Effector CD8-positive, alpha-beta T cell (primary cell): ENCODE results near the gene ADAM17.
"Not testable (repeated sequence)": the region's sequence is repeated elsewhere in the genome, so short reads cannot be mapped to it uniquely, and the experiment has no call there.

Experiments used
- DNase-seq: peaks from one replicate; lab custom pipeline; 2025; lab: John Stamatoyannopoulos, UW

Gene ADAM17

DNA sequence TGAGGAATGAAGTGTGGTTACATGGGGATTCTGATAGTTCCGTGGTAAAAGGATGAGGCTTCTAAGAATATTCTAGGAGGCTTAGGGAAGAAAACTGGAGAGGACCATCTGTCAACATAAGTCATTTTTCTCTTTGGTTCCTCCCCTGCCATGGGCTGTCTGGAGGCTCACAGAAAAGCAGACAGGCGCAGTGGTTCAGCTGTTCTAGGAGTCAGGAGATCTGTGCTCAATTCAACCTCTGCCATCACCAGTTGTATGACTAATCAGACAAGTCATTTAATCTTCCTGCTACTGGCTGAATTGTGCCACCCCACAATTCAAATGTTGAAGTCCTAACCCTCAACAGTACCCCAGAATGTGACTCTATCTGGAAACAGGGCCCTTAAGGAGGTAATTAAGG lies 36.4 kb downstream of the ADAM17 start:
- no peak for DNase-seq

DNA sequence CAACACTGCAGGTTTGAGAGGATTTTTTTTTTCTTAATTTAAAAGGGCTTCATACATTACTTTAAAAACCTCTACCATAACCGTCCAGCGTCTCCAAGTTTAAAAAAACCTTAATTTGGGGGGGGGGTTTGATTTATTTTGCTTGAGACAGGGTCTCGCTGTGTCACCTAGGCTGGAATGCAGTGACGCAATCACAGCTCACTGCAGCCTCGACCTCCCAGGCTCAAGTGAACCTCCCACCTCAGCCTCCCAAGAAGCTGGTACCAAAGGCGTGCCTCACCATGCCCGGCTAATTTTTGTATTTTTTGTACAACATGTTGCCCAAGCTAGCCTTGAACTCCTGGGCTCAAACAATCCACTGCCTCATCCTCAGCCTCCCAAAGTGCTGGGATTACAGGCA lies 36.9 kb downstream of the ADAM17 start:
- no peak for DNase-seq

DNA sequence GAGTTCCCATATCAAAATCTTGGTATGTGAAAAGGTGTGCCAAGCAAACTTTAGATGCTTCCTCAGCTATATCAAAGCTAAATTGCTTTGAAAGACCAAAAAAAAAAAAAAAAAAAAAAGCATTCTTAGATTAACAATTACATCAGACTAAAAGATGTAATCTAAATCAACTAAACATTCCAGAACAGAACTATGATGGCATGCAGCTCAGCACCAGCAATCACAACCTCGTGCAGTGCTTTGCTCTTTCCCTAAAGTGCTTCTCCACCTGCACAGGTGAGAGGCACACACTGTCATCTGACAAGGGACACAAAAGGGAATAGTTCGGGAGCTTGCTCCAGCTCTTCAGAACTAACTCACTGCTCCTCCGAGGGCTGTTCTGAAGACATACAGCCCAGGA lies 37.5 kb downstream of the ADAM17 start:
- DNase-seq = no peak

DNA sequence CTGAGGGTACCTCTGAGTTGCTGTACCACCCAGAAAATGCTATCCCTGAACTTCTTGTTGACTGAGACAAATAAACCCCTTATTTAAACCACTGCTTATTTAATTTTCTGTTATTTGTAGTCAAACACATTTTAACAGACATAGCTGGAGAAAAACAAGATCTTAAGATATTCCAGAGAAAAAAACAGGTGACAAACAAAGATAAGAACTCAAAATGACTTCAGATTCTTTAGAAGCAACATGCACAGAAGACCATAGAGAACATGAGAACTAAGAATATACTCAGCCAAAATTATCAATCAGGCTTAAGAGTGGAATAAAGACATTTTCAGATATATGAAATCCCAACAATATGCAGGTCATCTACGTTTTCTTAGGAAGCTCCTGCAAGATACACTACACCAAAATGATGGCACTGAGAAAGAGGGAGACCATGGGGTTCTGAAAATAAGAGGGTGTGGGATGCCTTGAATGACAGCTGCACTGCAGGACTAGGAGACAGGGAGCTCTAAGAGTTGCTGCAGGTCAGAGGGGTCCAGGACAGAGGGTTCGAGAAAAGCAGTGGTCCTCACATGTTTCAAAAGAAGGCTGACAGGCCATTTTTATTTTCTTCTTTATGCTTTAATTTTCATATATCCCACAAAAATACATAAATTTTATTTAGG lies 38.4 kb downstream of the ADAM17 start:
- no peak for DNase-seq

DNA sequence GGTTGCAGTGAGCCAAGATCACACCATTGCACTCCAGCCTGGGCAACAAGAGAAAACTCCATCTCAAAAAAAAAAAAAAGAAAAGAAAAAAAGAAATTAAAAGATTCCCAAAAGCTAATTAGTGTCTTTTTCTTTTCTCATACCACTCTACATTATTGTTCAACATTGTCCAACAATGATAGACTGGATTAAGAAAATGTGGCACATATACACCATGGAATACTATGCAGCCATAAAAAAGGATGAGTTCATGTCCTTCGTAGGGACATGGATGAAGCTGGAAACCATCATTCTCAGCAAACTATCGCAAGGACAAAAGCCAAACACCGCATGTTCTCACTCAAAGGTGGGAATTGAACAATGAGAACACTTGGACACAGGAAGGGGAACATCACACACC lies 41.7 kb downstream of the ADAM17 start:
- not testable (repeated sequence) for DNase-seq

DNA sequence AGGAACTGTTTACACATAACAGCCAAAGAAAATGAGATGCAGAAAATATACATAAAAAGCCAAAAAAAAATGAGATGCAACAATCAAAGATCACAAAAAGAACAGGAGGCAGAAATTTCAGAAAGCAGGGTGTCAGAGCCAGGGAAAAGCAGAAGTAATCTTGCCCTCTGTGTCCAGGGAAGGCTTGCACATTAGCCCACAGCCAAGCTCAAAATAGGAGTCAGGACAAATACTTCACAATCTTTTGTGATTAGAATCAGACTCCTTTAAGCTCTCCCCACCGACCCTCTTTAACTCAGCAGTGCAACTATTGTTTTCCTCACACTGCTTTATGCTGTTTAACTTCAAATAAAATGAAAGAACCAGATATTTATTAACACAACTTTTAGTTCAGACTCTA lies 46.7 kb downstream of the ADAM17 start:
- DNase-seq = no peak

DNA sequence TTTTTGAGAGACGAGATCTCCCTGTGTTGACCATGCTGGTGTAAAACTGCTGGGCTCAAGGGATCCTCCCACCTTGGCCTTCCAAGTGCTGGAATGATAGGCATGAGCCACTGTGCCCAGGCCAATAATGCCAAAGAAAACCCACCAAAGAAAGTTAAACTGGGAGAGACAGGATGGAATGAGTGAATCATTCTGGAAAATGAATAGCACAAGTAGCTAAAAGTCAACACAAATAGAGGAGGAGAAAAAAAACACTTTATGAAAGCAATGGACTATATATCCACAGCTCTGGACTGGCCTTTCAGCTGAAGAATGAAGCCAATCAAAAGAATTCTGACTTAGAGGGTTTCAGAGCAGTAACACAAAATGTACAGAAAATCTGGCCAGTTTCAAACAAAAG lies 57.4 kb downstream of the ADAM17 start:
- DNase-seq = no peak

DNA sequence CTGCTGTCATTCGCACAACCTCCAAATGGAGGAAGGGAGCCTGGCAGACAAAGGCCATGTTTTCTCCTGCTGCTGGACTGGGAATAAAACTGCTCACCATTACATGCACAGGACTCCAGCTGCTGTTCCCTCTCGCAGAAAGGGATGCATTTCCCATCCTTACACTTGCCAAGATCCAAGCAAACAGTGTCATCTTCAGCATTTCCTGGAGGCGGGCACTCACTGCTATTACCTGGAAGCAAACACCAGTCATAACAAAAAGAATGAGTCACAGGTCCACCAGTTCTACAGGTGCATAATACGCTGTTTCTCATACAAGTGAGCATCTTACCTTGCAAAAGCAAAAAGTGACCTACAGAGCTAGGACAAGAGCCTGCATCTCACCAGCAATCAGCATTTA lies 58.6 kb downstream of the ADAM17 start:
- DNase-seq = no peak

DNA sequence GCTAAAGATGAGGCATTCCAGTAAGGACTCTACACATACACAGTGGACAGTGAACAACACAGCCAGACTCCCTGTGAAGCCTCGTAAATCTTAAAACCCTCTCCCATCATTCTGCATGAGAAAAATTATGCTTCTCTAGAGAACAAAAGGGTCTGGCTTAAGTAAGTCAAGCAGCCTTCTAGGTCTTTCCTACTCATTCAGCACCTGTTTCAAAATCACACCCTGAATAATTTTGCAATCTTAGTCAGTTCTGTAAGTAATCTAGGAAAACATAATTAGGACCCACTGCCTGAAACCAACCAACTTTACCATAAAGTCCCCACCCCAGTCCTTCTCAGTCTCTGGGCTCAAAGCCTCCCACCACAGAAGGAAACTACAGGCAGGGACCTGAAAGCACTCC lies 61.5 kb downstream of the ADAM17 start:
- no peak for DNase-seq

DNA sequence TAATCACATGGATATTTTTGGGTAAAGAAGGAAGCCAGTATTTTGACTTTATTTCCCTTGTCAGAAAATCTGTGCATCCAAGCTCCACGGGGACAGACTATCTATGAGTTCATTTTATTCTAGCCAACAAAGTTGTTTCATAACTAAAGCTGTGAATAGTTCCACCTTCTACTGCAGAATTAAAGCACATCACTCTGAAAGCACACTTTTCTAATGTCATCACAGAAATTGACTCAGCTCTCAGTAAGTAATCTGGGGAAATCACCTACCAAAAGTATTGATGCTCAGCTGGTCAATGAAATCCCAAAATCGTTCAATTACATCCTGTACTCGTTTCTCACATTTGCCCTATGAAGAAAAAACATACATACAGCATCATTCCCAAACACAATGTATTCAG lies 62.2 kb downstream of the ADAM17 start:
- no peak for DNase-seq

DNA sequence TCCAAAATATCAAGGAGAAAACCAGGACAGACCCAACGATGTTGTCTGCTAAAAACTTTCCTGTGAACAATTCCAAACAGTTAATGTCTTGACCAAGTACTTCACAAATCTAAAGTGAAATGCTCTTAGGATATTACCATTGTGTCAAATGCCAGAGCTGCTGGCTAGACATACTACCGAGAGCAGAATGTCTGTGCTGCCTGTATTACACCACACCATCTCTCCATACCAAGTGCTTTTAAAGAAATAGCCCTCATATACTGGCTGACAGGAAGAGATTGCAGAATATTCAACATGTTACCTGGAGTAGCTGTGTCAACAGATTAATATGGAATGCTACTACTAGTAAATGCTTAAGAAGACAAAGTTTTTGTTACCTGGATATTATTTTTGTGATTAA lies 62.7 kb downstream of the ADAM17 start:
- no peak for DNase-seq

DNA sequence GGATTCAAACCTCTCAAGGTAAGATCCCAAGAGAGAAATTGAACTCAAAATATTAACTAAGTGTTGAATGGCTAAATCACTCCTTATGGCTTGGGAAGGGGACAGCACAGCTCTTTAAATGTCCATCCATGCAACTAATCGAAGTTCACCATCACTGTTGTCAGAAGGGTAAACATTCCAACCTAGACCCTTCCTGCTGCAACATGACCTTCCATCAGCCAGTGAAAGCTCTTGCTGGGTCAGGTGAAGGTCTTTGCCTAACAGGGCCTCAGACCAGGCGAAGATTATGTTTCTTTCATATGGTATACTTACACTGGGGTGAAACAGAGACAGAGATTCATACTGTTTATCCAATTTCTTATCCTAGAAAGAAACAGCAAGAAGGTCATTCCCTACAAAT lies 64.8 kb downstream of the ADAM17 start:
- DNase-seq = no peak

DNA sequence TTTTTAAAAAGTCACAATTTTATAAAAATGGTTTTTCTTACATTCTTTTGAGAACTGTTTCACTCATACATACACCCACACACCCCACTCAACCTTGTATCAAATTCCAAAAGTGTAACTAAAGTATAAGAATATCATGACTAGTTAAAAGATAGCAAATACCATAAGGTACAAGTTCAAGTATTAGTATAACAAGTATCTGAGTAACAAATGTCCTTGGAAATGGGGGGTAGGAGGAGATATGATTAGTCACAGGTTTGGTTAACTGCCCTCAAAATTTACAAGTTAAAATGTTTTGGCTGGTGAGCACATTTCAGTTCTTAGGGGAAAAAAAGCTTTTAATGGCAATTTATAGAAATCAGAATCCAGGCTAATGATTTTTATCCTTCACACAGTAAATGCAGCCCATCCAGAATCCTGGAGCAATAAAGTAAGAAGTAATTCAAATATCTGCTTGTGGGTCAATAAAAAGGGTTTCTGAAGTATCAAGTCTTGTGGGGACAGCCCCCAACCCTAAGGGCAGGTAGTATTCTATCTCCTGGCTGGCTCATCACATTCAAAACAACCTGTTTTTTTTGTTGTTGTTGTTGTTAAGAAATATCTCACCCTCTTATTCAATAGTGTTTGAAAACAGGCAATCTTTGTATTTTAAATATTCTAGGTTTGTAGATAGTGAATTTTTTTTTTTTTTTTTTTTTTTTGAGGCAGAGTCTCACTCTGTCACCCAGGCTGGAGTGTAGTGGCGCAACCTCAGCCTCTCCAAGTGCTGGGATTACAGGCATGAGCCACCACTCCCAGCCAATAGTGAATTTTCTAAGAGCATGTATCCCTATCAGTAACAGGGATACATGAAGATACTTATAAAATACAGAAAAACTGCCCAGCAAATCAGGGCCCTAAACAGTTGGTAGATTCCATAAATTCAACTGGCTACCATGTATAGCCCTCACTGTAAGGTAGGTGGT lies 66.8 kb downstream of the ADAM17 start:
- no peak for DNase-seq

DNA sequence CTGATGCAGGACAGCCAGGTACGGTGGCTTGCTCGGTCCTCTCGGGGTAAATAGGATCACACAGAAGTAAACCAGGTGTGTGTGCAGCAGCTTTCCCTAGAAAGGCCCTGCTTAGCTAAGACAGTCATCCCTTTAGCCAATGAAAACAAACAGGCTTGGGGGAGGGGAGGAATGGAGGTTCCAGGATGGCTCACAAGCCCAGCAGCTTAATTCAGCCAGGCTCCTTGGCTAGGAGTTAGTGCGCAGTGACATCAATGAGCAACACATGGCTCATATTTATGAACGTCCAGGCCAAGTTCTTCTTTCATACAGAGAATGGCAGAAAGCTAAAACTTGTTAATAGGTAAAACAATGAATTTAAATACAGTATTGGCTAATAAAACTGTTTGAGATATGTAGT lies 71.1 kb downstream of the ADAM17 start:
- DNase-seq = no peak

DNA sequence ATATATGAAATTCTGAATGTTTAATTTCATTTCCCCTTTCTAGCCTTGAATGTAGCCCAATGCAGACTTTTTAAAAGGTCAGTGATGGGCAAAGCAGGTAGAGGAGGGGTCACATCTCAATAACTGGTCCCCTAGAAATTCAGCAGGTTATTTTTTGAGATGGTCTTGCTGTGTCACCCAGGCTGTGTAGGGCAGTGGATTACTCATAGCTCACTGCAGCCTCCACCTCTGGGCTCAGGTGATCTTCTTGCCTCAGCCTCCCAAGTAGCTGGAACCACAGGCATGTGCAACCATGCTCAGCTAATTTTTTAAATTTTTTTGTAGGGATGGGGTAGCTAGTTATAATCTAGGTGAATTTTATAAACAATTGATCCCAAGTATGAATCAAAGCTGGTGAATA lies 72.5 kb downstream of the ADAM17 start:
- no peak for DNase-seq

DNA sequence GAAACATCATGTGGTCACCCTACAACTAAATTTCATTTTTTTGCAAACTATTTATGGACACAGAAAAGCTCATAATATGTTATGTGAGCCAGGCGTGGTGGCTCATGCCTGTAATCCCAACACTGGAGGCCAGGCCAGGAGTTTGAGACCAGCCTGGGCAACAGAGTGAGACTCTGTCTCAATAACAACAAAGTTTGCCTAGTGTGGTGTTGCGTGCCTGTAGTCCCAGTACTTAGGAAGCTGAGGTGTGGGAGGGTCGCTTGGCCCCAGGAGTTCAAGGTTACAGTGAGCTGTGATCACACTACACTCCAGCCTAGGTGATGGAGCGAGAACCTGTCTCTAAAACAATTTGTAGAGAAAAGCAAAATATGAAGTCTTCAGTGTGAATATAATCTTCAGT lies 75.5 kb downstream of the ADAM17 start:
- no peak for DNase-seq

DNA sequence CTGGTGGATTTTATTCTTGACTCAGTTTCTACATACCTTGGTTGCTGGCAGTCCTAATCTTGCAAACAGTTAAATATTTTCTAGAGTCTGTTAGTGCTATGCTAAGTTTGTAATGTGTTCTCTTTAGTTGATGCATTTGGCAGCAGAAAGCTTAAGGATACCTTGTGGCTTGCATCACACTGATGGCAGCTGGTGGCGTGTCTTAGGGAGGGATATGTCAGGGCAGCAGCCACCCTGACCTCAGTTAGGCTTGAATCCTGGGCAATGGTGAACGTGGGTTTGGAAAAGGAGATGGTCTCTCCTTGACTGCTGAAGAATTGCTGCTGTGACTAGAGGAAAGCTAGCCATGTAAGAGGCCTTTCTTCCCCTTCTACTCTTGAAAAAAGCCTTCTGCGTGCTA lies 77.1 kb downstream of the ADAM17 start:
- DNase-seq = no peak

DNA sequence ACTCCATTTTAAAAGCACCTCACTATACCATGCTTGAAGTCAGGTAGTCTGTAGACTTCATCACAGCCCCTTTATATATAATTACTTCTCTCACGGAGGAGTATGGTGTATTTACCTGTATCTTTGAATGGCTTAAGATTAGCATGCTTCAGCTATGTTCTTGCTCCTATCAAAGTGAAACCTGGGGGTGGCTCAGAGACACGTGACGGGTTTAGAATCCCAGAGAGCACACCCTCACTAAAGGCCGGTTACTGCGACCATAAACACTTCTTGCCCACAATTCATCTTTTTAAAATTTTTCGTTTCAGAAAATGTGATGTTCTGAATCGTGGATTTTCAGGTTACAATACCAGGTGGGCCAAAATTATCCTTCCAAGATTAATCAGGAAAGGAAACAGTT lies 77.7 kb downstream of the ADAM17 start:
- DNase-seq = no peak

DNA sequence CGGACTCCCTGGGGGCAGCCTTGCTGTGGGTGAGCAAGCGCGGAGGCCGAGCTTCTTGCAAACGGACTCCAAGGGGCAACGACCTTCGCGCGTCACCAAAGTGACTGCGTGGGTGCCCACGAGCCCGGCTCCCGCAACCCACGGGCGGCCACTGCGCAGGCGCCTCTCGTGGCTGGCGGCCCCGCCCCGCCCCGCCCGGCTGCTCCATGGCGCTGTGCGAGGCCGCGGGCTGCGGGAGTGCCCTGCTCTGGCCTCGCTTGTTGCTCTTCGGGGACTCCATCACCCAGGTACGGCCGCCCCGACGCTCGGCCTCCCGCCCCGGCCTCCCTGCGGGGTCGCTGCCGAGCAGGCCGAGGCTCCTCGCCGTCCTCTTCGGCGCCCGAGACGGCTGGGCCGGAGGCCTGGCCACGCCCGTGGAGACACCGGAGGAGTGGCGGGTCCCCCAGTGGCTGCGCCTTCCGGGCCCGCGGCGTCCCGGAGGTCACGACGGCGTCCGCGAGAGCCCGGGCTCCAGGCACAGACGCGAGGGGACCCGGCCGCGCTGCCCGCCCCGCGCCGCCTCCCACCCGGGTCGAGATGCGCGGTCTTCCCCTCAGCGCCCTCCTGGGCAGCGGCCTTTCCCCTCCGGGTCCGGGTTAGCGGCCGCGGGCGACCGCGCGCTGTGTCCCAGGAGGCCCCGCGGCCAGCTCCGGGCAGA lies 81.1 kb downstream of the ADAM17 start, which contains the start of gene IAH1:
TSS of gene IAH1 (plus strand) at position 191 of the 697 bp plus-strand sequence. CDS start at position 207, 16 bp downstream.
- peak; percentile 63 for DNase-seq

DNA sequence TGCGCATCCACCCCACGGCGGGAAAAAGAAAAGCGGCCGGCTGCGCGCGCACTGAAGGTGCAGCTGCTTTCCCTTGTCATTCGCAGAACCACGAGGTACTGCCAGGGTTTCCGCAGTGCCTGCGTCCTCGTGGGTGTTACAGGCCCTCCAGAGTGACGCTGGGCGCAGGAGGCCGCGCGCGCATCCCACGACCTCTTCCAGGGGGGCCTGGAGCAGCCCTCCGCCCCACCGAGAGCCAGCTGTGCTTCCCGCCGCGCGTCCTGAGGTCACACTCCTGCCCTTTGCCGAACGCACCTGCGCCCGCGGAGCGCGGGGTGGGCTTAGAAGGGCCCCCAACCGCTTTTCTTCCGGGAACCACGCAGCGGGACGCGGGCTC lies 81.7 kb downstream of the ADAM17 start:
- peak; percentile 50 for DNase-seq

DNA sequence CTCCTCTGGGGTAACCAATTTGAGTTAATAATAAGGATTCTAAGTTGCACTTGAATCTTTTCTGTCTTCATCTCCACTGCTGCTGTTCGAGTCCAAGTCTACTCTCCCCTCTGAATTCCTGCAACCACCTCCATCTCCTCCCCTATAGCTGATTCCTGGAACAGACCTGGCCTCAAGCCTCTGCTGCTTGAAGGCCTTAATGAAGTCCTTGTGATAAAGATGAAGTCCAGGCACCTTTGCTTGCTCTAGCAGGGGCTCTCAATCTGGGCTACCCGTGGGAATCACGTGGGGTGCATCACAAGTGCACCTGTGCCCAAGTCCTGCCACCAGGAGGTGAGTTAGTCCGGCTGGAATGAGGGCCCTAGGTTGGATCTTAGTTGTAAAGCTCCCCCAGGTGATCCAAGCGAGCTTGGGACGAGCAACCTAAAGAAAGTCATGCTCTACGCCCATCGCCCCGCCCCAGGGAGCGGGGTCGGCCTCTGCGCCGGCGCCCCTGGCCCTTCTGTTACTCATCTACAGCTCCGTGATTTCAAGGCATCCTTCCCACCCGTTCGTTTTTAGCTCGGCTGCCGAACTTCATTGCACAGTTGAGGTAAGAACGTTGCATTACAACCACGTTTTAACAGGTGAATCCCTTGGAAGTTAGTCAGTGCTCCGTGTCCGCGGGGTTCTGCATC lies 82.2 kb downstream of the ADAM17 start:
- no peak for DNase-seq

DNA sequence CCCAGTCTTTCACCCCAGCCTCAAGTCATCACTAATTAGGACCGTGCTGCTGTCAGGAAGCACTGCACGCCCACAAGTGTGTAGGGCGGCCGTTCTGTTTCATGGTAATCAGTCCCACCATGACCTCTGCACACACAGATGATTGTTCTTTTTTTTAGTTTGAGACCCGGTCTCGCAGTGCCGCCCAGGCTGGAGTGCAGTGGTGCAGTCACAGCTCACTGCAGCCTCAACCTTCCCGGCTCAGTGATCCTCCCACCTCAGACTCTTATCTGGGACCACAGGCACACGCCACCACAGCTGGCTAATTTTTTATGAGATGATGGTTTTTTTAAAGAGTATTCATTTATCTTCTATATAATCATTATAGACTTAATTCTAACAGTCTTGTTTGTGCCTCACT lies 83.1 kb downstream of the ADAM17 start:
- no peak for DNase-seq
